ENCODE results near the gene ATG9B.

Gene ATG9B

DNA sequence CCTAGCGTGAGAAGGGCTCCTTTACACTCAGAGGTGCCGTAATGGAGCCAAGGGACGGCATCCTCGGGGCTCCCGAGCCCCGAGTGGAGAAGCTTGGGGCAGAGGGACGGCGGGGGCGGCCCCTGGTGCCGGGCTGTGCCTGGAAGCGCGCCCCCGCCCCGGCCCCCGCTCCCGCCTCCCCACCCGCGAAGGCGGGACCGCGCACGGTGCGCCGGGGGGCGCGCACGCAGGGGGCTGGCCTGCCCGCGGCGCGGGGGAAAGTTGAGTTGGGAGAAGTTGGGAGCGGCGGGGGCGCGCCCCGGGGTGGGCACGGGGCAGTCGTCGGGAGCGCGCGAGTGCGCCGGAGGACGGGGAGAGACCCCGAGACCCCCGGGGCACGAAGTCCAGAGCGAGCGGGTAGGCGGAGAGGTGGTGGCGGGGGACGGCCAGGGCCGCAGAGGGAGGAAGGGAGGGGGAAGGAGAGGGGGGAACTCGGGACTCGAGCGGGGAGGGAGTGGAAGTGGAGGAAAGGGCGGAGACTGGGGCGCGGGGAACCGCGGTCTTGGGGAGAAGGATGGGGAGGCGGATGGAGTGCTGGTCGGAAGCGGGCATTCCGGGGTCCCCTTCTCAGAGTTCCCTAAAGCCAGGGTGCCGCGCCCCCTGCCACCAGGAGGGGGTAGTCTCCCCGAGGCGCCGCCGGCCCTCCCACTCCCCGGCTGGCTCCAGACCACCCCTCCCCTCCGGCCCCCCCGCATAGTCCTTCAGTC is 35.2 kb upstream of the ATG9B start, which contains the start of gene SLC4A2:
Gene SLC4A2 (plus strand): TSS at position 223 of the 746 bp plus-strand sequence. CDS start 2,399 bp downstream, outside the sequence.
- no peaks in the 10 kb centered on the region for H4K20me1 ChIP-seq (ENCODE audit: insufficient read depth)
- TF ChIP-seq, protein P1, sequence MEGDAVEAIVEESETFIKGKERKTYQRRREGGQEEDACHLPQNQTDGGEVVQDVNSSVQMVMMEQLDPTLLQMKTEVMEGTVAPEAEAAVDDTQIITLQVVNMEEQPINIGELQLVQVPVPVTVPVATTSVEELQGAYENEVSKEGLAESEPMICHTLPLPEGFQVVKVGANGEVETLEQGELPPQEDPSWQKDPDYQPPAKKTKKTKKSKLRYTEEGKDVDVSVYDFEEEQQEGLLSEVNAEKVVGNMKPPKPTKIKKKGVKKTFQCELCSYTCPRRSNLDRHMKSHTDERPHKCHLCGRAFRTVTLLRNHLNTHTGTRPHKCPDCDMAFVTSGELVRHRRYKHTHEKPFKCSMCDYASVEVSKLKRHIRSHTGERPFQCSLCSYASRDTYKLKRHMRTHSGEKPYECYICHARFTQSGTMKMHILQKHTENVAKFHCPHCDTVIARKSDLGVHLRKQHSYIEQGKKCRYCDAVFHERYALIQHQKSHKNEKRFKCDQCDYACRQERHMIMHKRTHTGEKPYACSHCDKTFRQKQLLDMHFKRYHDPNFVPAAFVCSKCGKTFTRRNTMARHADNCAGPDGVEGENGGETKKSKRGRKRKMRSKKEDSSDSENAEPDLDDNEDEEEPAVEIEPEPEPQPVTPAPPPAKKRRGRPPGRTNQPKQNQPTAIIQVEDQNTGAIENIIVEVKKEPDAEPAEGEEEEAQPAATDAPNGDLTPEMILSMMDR (conservative IDR thresholded peaks at IDR 0.05; ENCODE audit: low read depth, low read length): peak; percentile 65
- H3K79me2 ChIP-seq (ENCODE audit: insufficient read depth, low read depth): peaks cover 22% of the 10 kb centered on the region; the same call in 1 of the 2 replicates
- peaks cover 11% of the 10 kb centered on the region for H3K4me1 ChIP-seq (ENCODE audit: low read depth, poor library complexity, severe bottlenecking)
- no peaks in the 10 kb centered on the region for H3K27me3 ChIP-seq (ENCODE audit: insufficient read depth, low read depth)
- H3K4me2 ChIP-seq: peak within 1 kb of the TSS; percentile 57
- H2AFZ ChIP-seq (ENCODE audit: low read depth): peak within 1 kb of the TSS; percentile 74
- peak within 1 kb of the TSS; percentile 43 for H3K9ac ChIP-seq
- no peaks in the 10 kb centered on the region for H3K36me3 ChIP-seq (ENCODE audit: insufficient read depth)
- no peak within 1 kb of the TSS for H3K4me3 ChIP-seq (IDR thresholded peaks at IDR 0.05; ENCODE audit: insufficient read depth, low read depth, low read length)
- peak within 1 kb of the TSS; percentile 47 for H3K27ac ChIP-seq

DNA sequence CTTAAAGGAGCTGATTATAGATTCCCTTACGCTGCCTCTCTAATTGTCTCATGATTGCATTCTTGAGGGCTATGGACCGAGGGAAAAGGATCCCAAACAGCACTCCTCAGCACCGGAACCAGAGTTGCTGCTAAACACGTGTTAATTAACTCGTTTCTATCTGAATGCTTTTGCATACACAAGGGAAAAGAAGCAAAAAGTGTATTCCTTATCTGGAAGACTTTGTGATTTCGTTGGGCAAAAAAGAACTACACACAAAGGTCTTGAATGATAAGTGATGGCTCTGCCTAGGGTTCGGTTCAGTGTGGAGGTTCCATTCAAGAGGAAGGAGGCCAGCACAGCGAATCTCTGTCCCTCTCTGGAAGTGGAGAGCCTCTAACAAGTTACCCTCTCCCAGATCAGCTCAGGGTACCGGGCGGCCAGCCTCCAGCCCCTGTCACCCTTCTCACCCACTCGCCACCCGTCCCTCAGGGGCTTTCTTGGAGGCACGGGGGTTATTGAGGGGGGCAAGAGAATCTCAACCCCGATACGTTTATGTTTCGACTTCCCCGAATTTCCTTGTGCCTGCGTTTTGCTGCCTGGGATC is 34.6 kb upstream of the ATG9B start:
- peaks cover 11% of the 10 kb centered on the region for H3K4me1 ChIP-seq (ENCODE audit: low read depth, poor library complexity, severe bottlenecking)
- TF ChIP-seq, protein P1 (conservative IDR thresholded peaks at IDR 0.05; ENCODE audit: low read depth, low read length): no peak
- H2AFZ ChIP-seq (ENCODE audit: low read depth): peak overlapping the region; percentile 74
- H3K9ac ChIP-seq: peak overlapping the region; percentile 43; the same call in 1 of the 2 replicates
- peaks cover 22% of the 10 kb centered on the region; the same call in 1 of the 2 replicates for H3K79me2 ChIP-seq (ENCODE audit: insufficient read depth, low read depth)
- no peaks in the 10 kb centered on the region for H4K20me1 ChIP-seq (ENCODE audit: insufficient read depth)
- no peaks in the 10 kb centered on the region for H3K36me3 ChIP-seq (ENCODE audit: insufficient read depth)
- H3K27me3 ChIP-seq (ENCODE audit: insufficient read depth, low read depth): no peaks in the 10 kb centered on the region
- peak overlapping the region; percentile 47 for H3K27ac ChIP-seq
- peak overlapping the region; percentile 57 for H3K4me2 ChIP-seq
- H3K4me3 ChIP-seq (IDR thresholded peaks at IDR 0.05; ENCODE audit: insufficient read depth, low read depth, low read length): no peak overlapping the region

DNA sequence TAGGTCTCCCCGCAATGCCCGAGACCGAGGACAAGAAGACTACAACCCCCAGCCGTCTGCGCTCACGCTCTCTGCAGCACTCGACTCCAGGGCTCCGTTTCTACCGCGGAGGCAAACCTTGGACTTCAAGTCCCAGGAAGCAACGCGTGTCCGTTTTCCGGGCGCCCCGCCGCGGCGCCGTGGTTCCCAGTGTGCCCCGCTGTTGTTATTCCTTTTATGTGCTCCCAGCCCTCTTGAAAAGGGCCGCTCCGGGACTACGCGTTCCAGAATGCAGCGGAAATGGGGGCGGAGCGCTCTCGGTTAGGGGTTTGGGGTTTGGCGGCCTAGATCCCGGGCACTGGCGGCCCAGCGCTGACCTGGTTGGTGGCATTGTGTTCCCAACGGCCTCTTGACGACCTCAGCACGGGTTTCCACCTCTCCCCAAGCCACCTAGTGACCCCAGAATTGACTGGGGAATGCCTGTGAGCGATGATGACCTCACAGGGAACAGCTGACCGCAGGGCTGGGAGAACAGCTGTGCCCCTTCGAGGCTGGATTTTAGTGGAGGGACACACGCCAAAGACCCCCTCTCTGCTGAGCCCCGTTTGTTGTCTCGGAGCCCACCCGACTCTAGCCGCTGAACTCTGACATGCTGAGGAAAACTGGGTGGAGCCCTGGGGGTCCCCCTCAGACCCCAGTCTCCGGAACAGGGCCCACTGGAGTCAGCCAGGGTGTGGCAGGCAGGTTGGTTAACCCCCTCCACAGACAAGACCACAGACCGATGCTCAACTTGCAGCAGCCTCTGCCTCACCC is 33.9 kb upstream of the ATG9B start:
- Histone ChIP-seq H3K4me2 (peak overlapping the region; percentile 57), H3K27ac (peak overlapping the region; percentile 47), H4K20me1 (ENCODE audit: insufficient read depth) (no peaks in the 10 kb centered on the region), H3K79me2 (ENCODE audit: insufficient read depth, low read depth) (peaks cover 22% of the 10 kb centered on the region; the same call in 1 of the 2 replicates), H3K27me3 (ENCODE audit: insufficient read depth, low read depth) (no peaks in the 10 kb centered on the region), H3K9ac (peak overlapping the region; percentile 43; the same call in 1 of the 2 replicates), H3K4me3 (IDR thresholded peaks at IDR 0.05; ENCODE audit: insufficient read depth, low read depth, low read length) (no peak overlapping the region), H3K36me3 (ENCODE audit: insufficient read depth) (no peaks in the 10 kb centered on the region), H2AFZ (ENCODE audit: low read depth) (peak overlapping the region; percentile 74), H3K4me1 (ENCODE audit: low read depth, poor library complexity, severe bottlenecking) (peaks cover 11% of the 10 kb centered on the region)
- TF ChIP-seq, protein P1 (conservative IDR thresholded peaks at IDR 0.05; ENCODE audit: low read depth, low read length): no peak

DNA sequence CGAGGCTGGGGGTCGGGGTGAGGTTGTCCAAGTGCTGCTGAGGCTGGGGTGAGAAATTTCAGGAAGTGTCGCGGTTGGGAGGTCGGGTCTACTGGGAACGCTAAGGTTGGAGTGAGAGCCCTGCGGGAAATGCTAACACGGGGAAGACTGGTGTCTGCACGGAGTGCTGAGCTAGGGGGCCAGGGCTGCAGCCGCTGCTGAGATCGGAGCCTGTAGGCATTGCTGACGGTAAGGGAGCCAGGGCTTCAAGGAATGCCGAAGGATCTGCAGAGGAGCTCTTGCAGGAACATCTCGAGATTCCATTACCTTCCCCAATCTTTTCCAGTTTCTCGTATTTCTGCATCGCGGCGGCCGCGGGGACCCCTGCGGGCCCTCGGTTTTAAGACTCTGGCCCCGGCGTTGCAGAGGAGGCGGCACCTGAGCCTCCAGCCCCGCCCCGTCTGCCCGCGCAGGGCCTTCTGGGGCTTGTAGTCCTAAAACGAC is 33.3 kb upstream of the ATG9B start, which contains the start of gene CDK5:
Gene CDK5 (minus strand): TSS at position 392 of the 483 bp plus-strand sequence. CDS start 49 bp downstream, at position 343.
- Histone ChIP-seq H3K4me1 (ENCODE audit: low read depth, poor library complexity, severe bottlenecking) (peaks cover 11% of the 10 kb centered on the region), H3K27ac (peak within 1 kb of the TSS; percentile 47), H3K27me3 (ENCODE audit: insufficient read depth, low read depth) (no peaks in the 10 kb centered on the region), H3K79me2 (ENCODE audit: insufficient read depth, low read depth) (peaks cover 22% of the 10 kb centered on the region; the same call in 1 of the 2 replicates), H2AFZ (ENCODE audit: low read depth) (peak within 1 kb of the TSS; percentile 74), H3K4me2 (peak within 1 kb of the TSS; percentile 57), H3K36me3 (ENCODE audit: insufficient read depth) (no peaks in the 10 kb centered on the region), H4K20me1 (ENCODE audit: insufficient read depth) (no peaks in the 10 kb centered on the region), H3K4me3 (IDR thresholded peaks at IDR 0.05; ENCODE audit: insufficient read depth, low read depth, low read length) (no peak within 1 kb of the TSS), H3K9ac (peak within 1 kb of the TSS; percentile 43; the same call in 1 of the 2 replicates)
- TF ChIP-seq, protein P1 (conservative IDR thresholded peaks at IDR 0.05; ENCODE audit: low read depth, low read length): no peak

All from KMS-11 (cell line).